GM18907 (cell line): ENCODE results near the gene PELI2.

Source experiments
- ATAC-seq: cut with Tn5 transposase; IDR thresholded peaks from one replicate; pipeline ENCODE4 v1.9.1; 2021; ENCODE audit warnings: mild to moderate bottlenecking, moderate library complexity; ENCODE audit not compliant: unreplicated experiment

Gene PELI2

GRCh38 chr14:56224691-56225681 is 106.8 kb downstream of the PELI2 start:
- ATAC-seq = no peak

- no peak for ATAC-seq
These were observed 117.2 kb downstream of the PELI2 start for GRCh38 chr14:56235388-56235787.

DNA sequence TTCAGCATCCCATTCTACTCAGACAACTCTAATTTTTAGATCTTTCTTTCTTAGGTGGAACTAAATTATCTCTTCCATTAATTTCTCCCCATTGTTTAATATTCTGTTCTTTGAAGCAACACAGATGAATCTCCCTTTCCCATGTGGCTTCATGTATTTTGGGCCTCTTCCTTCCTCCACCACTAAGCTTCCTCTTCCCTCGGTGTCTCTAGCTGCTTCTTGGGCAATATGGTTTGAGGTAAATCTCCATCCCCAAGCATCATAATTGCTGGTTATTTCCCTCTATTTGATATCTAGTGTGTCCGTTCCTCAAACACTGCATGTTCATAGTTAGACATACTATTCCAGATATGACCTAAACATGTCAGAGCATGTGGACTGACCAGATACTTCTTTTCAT is 119.2 kb downstream of the PELI2 start:
- ATAC-seq = no peak

DNA sequence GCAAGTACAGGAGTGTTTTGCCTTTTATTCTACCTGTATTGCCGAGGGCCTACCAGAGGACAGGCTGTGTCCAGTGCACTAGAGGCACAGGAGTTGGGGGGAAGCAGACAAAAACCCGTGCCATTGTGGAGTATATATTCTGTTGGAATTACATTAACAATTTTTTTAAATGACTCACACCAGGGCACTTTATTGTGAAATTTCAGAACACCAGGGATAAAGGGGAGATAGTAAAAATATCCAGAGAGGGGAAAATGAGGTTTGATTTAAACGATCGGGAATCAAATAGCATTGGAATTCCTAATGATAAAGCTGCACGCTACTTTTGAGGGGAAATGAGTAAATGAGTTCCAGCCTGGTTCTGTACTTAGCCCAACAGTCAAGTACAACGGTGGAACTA is 123.2 kb downstream of the PELI2 start:
- no peak for ATAC-seq

- ATAC-seq = no peak
These were observed 124.9 kb downstream of the PELI2 start for GRCh38 chr14:56243110-56243509.

GRCh38 chr14:56244138-56244789 is 126.1 kb downstream of the PELI2 start:
- ATAC-seq = no peak

DNA sequence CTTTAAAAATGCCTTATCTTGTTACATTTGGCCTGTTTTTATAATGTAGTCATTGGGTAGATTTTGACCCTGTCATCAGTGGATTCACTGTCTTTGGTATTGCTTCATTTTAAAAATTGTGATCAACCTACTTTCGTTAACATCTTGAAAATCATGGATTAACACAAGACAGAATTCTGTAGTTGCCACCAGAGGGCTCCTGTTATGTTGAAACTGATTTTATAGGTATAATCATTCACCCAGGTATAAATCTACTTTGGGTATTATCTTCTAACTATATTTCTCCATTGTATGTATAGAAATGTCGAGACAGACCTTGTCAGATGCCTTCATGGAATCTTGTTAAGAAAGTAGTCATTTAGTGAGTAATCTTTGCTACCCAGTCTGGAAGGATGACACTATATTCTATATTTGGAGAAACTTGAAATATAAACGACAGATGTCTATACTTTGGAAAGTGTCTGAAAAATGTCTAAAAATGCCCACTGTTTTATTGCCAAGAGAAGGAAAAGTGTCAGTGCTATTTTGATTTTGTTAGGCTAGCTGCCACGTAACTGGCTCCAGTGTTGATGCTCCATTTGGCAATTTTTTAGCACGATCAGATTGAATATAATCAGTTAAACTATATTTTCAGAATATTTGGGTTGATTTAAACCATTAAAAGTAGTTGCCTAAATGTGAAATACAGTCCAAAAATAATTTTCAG is 129.4 kb downstream of the PELI2 start:
- ATAC-seq = no peak

- ATAC-seq = no peak
These were observed 130.2 kb downstream of the PELI2 start for GRCh38 chr14:56248442-56248841.

DNA sequence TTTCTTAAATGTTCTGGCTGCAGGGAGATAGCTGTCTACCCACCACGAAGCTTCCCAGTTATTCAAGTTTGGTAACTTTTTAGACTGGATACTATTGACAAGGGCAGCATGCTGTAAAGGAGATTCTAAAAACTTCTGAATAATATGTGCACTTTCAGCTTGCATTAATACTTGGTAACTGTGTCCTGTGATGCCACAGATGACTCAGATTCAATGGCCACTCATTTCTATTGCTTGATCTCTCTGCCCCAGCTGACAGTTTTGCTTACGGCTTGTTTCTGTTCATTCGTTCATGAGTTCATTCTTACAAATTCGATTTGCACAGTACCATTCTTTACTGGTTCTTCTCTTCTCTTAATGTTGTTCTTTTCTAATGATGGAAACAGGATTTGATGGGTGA is 142.8 kb downstream of the PELI2 start:
- ATAC-seq = no peak

GRCh38 chr14:56262530-56262929 is 144.3 kb downstream of the PELI2 start:
- ATAC-seq = no peak

DNA sequence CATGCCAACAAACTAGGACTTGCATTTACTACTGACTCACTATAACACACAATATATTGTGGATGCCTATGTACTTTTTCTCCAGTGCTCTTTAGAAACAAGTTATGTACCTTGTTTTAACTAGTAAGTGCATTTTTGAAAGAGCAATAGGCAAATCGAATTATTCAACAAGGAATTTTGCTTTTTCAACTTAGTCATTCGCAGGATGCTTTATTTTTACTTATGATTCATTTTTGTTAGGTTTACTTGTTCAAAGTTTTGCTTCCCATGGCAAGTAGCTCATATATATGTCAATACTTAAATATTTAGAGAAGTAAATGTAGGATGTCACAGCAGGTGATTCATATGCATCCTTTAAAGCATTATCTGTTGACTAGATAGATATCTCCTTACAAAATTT is 149.8 kb downstream of the PELI2 start:
- no peak for ATAC-seq

GRCh38 chr14:56268673-56269072 is 150.5 kb downstream of the PELI2 start:
- no peak for ATAC-seq

DNA sequence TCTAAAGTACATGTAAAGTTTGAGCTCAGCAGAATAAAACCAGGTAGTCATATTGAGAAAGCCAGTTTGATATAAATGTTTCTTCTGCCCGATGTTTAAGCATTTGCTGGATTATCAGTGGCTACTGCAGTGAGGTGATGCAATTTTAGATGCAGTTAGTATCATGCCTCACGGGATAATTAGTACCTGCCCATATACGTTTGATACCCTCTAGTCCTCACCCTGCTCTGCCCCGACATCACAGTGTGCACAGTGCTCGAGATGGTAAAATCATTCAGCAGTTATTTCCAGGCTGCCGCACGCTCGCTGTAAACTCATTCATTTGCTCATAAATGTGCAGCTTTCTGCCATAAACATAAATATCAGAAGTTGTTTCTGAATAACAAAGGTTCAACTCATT is 152.7 kb downstream of the PELI2 start:
- ATAC-seq = no peak

DNA sequence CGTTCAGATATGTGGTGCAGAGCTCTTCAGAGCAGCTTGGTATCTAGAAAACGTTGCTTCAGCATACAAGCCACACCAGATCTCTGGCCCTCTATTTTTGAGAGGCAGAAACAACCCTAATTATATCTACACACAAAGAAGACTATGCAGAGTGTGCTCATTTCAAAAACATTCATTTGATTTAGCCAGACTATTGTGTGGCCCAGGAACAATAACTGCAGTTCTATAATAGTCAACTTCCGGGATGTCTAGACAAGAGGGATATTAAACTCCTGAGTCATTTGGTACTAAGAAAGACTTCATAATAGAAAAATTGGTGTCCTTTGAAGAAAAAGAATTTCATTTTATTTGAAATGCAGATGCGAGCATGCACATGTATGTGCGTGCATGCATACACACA is 153.8 kb downstream of the PELI2 start:
- ATAC-seq = no peak

DNA sequence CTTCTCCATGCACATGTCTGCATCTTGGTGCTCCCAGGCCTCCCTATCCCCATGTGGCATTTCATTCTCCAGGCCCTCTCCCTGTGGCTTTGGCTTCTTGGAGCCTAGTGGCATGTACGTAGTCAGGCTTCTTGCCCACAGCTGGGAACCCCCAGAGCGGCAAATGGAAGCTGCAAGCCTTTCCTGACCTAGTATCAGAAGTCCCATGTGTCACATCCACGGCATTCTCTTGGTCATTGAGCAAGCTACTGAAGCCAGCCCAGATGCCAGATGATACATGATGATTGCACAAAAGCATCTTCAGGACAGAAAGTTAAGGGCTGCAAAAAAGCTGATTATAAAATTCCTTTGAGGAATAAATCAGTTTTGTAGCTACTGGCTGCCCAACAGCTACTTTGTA is 154.9 kb downstream of the PELI2 start:
- no peak for ATAC-seq

DNA sequence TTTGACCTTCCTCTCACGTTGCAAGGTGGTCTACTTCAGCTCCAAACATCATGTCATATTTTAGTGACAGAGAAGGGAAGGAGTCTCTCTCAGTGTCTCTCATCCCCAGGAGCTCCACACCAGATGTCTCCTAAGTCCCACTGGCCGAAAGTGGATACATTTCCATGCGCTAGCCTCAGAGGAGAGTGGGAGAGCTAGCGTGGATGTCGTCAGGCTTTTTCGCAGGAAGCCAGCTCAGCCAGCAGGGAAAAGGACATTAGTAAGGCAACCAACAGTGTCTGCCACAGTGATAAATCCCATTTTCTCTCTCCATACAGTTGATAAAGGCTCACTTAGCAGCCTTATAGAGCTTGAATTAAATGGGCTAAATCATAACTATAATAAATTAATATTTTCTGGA is 155.7 kb downstream of the PELI2 start:
- no peak for ATAC-seq

GRCh38 chr14:56274556-56274955 is 156.3 kb downstream of the PELI2 start:
- no peak for ATAC-seq

DNA sequence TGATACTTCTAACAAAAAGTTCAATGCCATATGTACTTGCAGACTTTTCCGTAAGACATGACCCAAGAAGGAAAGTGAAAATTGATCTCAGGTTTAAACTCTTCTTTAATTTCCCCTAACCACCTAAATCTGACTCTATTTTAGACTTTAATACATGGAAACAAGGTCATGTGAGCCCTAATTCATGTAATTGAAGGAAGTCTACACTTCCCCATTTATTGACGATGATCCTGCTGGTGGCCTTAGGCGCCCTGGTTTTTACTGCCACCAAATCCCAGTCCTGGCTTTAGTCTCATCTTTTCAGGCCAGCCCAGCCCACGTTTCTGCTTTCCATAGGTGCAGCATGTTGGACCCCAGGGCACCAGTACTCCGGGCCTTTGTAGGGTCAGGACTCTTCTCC is 157.9 kb downstream of the PELI2 start:
- ATAC-seq = no peak

- no peak for ATAC-seq
These were observed 160.2 kb downstream of the PELI2 start for GRCh38 chr14:56278383-56278782.

DNA sequence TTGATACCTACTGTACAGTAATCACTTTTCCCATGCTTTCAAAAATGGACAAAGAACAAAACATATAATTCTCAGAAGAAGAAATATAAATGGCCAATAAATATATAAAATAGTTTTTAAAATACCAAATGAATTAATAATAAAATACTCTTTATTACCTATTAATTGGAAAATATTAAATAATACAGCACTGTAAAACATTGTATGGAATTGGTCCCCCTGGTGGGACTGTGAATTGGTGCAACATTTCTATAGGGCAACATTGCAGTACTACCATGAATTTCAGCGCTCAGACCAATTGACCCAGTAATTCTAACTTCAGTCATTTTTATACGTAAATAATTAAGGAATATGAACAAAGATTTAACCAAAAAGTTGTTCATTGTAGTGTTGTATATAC is 162.6 kb downstream of the PELI2 start:
- ATAC-seq = no peak

DNA sequence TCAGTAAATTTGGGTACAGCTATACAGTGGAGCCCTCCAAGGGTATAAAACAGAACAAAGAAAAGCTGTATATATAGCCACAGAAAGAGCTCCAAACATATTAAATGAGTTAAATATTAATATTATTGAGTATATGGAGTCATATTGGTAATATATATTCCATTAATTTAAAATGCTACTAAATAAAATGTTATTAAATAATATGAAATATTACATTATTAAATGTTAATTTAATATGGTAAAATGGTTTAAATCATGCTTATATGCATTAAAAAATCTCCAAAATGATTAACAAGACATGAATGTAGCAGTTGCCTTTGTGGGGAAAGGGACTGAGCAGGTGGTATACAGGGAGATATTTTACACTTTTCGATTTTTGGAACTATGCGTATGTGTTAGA is 164.0 kb downstream of the PELI2 start:
- ATAC-seq = no peak

DNA sequence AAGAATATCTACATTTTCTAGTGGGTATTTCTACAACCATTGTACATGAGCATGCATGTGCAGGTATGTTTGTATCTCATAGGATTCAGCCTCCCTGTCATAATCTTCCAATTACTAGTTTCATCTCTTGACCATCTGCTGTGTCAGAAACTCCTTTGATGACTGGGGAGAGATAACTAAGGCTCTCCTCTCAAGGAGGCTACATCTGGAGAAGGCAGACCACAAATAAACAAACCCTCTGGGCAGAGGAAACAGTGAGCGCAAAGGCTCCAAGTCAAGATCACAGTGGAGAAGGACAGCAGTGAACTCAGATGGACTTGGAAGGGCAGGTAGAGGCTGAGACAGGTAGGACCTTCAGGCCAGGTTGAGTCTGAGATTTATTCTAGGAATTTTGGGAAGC is 166.4 kb downstream of the PELI2 start:
- ATAC-seq = no peak
